Stromal cell of bone marrow (primary cell): ENCODE data around the gene SRSF4.
A peak's percentile ranks its signal among the peaks of the same experiment; 100 is the strongest.
"Not testable (repeated sequence)": the region's sequence is repeated elsewhere in the genome, so short reads cannot be mapped to it uniquely, and the experiment has no call there.

Source experiments
- DNase-seq: peaks from one replicate; pipeline ENCODE4 v3.0.0-alpha.2; 2012; ENCODE audit warnings: low read depth

SRSF4 gene

GRCh38 chr1:29124366-29125236, 57.1 kb downstream of the SRSF4 start:
- DNase-seq: peak; percentile 62

GRCh38 chr1:29123887-29124365, 57.8 kb downstream of the SRSF4 start, which contains the start of gene TMEM200B:
TMEM200B (minus strand) TSS chr1:29123903; CDS start chr1:29121828, 2,075 bp downstream.
- DNase-seq: no peak

GRCh38 chr1:29123053-29123886, 58.4 kb downstream of the SRSF4 start:
- no peak for DNase-seq

- peak; percentile 84 for DNase-seq
Observed at GRCh38 chr1:29122682-29123052, 59.0 kb downstream of the SRSF4 start.

GRCh38 chr1:29121936-29122681, 59.6 kb downstream of the SRSF4 start:
- no peak for DNase-seq

- DNase-seq: no peak
Observed at GRCh38 chr1:29121516-29121935, 60.2 kb downstream of the SRSF4 start.

GRCh38 chr1:29120947-29121485, 60.7 kb downstream of the SRSF4 start:
- no peak for DNase-seq

- no peak for DNase-seq
Observed at GRCh38 chr1:29120367-29120766, 61.3 kb downstream of the SRSF4 start.

GRCh38 chr1:29119121-29119929, 62.4 kb downstream of the SRSF4 start:
- no peak for DNase-seq

GRCh38 chr1:29117381-29117780, 64.3 kb downstream of the SRSF4 start:
- no peak for DNase-seq

- DNase-seq: no peak
Observed at GRCh38 chr1:29114654-29115053, 67.0 kb downstream of the SRSF4 start.

GRCh38 chr1:29113413-29114117, 68.1 kb downstream of the SRSF4 start:
- no peak for DNase-seq

GRCh38 chr1:29112705-29113412, 68.8 kb downstream of the SRSF4 start:
- no peak for DNase-seq

GRCh38 chr1:29108041-29108440, 73.7 kb downstream of the SRSF4 start:
- not testable (repeated sequence) for DNase-seq

- no peak for DNase-seq
Observed at GRCh38 chr1:29105822-29106221, 75.9 kb downstream of the SRSF4 start.

GRCh38 chr1:29100487-29100886, 81.2 kb downstream of the SRSF4 start:
- no peak for DNase-seq

- DNase-seq: no peak
Observed at GRCh38 chr1:29099286-29099685, 82.4 kb downstream of the SRSF4 start.
